Measurements from ENCODE around the gene ATG5. TPM values are rescaled to one million over a fixed set of nuclear protein-coding genes. Genes with fewer than 3 reads are reported as not detected.

ATG5 gene
- total RNA-seq, 3 donors from 2014 or later (not counting 1 experiment from before 2014, with no cell fraction given) = 27.5 to 39.0 (median 35.4) TPM

DNA sequence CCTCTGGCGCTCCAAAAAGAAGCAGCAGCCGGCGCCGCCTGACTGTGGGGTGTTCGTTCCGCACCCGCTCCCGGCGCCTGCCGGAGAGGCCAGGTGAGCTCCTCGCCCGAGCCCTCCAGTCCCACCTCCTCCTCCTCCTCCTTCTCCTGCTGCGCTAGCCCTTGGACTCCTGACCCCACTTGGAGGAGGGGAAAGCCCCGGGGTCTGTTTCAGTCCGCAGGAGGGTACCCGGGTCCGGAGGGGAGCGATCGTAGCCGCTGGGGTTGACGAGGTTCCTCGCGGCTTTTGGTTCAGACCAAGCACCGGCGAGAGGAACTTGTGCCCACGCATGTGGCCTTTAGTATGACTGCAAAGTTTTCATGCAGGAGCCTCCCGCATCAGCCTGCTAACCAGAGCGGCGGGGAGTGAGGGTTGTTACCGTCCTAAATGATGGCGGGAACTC is 35.5 kb upstream of the ATG5 start:
- peaks cover 37 to 47% of the 10 kb centered on the region in 2 donors for H3K27me3 Mint-ChIP-seq (ENCODE audit: low read depth in 2 of 2)
- Histone ChIP-seq H3K4me3 (ENCODE audit: low read length) (peak overlapping the region; percentile 41), H3K9me3 (ENCODE audit: control insufficient read depth, insufficient read depth, low read length) (no peaks in the 10 kb centered on the region), H3K27me3 (ENCODE audit: control insufficient read depth, insufficient read depth, low read length) (peaks cover 32% of the 10 kb centered on the region), H3K4me1 (ENCODE audit: control insufficient read depth, insufficient read depth, low read length) (peaks cover 15% of the 10 kb centered on the region), H3K36me3 (ENCODE audit: control insufficient read depth, insufficient read depth, low read length) (no peaks in the 10 kb centered on the region), H3K27ac (ENCODE audit: low read length) (no peak overlapping the region)
- WGBS (ENCODE audit: insufficient coverage) = 2% methylated on average over 31 of the region's 31 CpGs
- no peaks in the 10 kb centered on the region for H3K36me3 Mint-ChIP-seq
- intact Hi-C loops (cut with micrococcal nuclease) = no loop called here
- TF ChIP-seq, protein P1, sequence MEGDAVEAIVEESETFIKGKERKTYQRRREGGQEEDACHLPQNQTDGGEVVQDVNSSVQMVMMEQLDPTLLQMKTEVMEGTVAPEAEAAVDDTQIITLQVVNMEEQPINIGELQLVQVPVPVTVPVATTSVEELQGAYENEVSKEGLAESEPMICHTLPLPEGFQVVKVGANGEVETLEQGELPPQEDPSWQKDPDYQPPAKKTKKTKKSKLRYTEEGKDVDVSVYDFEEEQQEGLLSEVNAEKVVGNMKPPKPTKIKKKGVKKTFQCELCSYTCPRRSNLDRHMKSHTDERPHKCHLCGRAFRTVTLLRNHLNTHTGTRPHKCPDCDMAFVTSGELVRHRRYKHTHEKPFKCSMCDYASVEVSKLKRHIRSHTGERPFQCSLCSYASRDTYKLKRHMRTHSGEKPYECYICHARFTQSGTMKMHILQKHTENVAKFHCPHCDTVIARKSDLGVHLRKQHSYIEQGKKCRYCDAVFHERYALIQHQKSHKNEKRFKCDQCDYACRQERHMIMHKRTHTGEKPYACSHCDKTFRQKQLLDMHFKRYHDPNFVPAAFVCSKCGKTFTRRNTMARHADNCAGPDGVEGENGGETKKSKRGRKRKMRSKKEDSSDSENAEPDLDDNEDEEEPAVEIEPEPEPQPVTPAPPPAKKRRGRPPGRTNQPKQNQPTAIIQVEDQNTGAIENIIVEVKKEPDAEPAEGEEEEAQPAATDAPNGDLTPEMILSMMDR (IDR thresholded peaks at IDR 0.05) = no peak
- H3K4me1 Mint-ChIP-seq = peaks cover 5 to 12% of the 10 kb centered on the region in 2 donors
- ATAC-seq (peak in 1 of 3 donors; percentile 17), DNase-seq (peak; percentile 20 to 42)
- peak overlapping the region in 1 of 2 donors; percentile 52 for H3K27ac Mint-ChIP-seq
- peak overlapping the region; percentile 82 for H3K4me3 Mint-ChIP-seq
- H3K9me3 Mint-ChIP-seq = no peaks in the 10 kb centered on the region

DNA sequence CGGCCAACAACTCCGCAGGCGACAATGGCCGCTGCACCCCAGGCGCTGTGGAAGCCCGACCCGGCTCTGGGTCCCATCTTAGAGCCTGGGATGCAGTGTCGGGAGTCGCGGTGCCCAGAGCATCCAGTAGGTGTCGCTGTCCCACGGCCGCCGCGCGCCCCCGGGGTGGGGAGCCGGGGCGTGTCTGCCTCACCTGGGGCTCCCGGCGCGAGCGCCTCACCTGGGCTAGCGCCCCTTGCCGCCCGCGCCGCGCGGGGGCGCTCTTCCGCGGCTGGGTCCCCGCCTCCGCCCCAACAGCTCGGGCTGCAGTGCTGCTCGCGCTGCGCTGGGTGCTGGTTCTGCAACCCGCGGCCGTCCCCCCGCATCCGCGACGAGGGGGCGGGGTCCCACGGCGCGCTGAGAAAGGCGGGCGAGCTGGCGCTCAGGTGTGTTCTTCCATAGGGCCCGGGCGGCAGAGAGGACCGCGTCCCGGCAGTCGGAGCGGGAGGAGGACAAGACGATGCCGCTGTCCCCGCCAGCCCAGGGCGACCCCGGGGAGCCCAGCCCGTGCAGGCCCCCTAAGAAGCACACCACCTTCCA is 34.9 kb upstream of the ATG5 start, which contains the start of gene CRYBG1:
Gene CRYBG1, plus strand, starts transcription at position 308 of the 579 bp plus-strand sequence. Its CDS starts 192 bp downstream, at position 500.
- Mint-ChIP-seq H3K4me1 (peaks cover 5 to 12% of the 10 kb centered on the region in 2 donors), H3K27ac (peak within 1 kb of the TSS in 1 of 2 donors; percentile 52), H3K36me3 (no peaks in the 10 kb centered on the region), H3K9me3 (no peaks in the 10 kb centered on the region), H3K4me3 (peak within 1 kb of the TSS; percentile 82), H3K27me3 (ENCODE audit: low read depth in 2 of 2) (peaks cover 42 to 52% of the 10 kb centered on the region in 2 donors)
- Histone ChIP-seq H3K27me3 (ENCODE audit: control insufficient read depth, insufficient read depth, low read length) (peaks cover 33% of the 10 kb centered on the region), H3K4me3 (ENCODE audit: low read length) (peak within 1 kb of the TSS; percentile 41), H3K4me1 (ENCODE audit: control insufficient read depth, insufficient read depth, low read length) (peaks cover 15% of the 10 kb centered on the region), H3K36me3 (ENCODE audit: control insufficient read depth, insufficient read depth, low read length) (no peaks in the 10 kb centered on the region), H3K9me3 (ENCODE audit: control insufficient read depth, insufficient read depth, low read length) (no peaks in the 10 kb centered on the region), H3K27ac (ENCODE audit: low read length) (no peak within 1 kb of the TSS)
- TF ChIP-seq, protein P1 (IDR thresholded peaks at IDR 0.05) = peak; percentile 96
- peak; percentile 82 to 89 (median 86) for ATAC-seq
- intact Hi-C loops (cut with micrococcal nuclease) = no loop called here
- 2% methylated on average over 66 of the region's 66 CpGs for WGBS (ENCODE audit: insufficient coverage)
- peak; percentile 61 to 85 for DNase-seq

DNA sequence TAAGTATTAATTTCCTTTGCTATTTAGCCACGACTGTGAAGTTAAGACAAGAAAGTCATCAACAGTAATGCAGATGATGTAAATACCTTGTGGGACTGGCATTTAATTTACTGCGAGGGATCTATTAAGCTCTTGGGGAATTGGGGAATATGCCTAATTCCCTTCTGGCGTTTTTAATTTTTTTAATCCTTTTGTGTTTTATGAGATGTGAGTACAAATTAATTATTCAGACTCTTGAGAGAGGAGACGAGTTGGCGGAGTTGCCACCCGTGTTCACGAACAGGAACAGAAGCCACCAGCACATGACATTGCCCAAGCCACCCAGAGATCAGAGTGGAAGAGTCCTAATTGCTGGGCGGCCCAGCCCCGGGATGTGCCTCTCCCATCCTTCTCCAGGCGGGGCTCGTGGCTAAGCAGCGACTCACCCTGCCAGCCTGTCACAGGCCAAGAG is 34.4 kb upstream of the ATG5 start:
- H3K27me3 ChIP-seq (ENCODE audit: control insufficient read depth, insufficient read depth, low read length) = peaks cover 36% of the 10 kb centered on the region
- no peaks in the 10 kb centered on the region for H3K9me3 ChIP-seq (ENCODE audit: control insufficient read depth, insufficient read depth, low read length)
- no peak for ATAC-seq
- Mint-ChIP-seq H3K27me3 (ENCODE audit: low read depth in 2 of 2) (peaks cover 47 to 55% of the 10 kb centered on the region in 2 donors), H3K27ac (no peak overlapping the region), H3K36me3 (no peaks in the 10 kb centered on the region), H3K4me3 (peak overlapping the region; percentile 78), H3K4me1 (peaks cover 5 to 12% of the 10 kb centered on the region in 2 donors), H3K9me3 (no peaks in the 10 kb centered on the region)
- TF ChIP-seq, protein P1 (IDR thresholded peaks at IDR 0.05) = no peak
- H3K4me3 ChIP-seq (ENCODE audit: low read length) = no peak overlapping the region
- intact Hi-C loops (cut with micrococcal nuclease) = no loop called here
- no peak for DNase-seq
- WGBS (ENCODE audit: insufficient coverage) = 34% methylated on average over 12 of the region's 12 CpGs
- peaks cover 15% of the 10 kb centered on the region for H3K4me1 ChIP-seq (ENCODE audit: control insufficient read depth, insufficient read depth, low read length)
- H3K27ac ChIP-seq (ENCODE audit: low read length) = no peak overlapping the region
- no peaks in the 10 kb centered on the region for H3K36me3 ChIP-seq (ENCODE audit: control insufficient read depth, insufficient read depth, low read length)
